NCI-H187 treated with DMSO at 0.1 percent for 48 hours (cell line): Measurements from ENCODE around the gene SLC25A27.

Source experiments
- DNase-seq: peaks from one replicate; lab custom pipeline; 2025; lab: John Stamatoyannopoulos, UW

SLC25A27 gene

GRCh38 chr6:46715141-46715540 lies 62.4 kb downstream of the SLC25A27 start:
- no peak for DNase-seq

- no peak for DNase-seq
Measured at GRCh38 chr6:46719099-46719498, 66.3 kb downstream of the SLC25A27 start.

GRCh38 chr6:46720401-46720800 lies 67.6 kb downstream of the SLC25A27 start:
- DNase-seq: no peak
